Tibial nerve (tissue), 4 donors: Measurements from ENCODE around the gene GHDC.

ENCODE experiments used
- EP300 ChIP-seq, 2 donors: sonication (generic); formaldehyde crosslinking; IDR thresholded peaks; one replicate each; pipeline ENCODE4 v1.6.1; 2017; ENCODE audit warnings: antibody characterized with exemption in 2 of 2, mild to moderate bottlenecking in 1 of 2
- TF ChIP-seq, protein P1 (sequence below), 5 experiments: fragments of 200-600 bp in 3 of 5; fragments of 450-650 bp in 2 of 5; sonication (generic) in 3 of 5; IDR thresholded peaks; one replicate each; pipeline ENCODE4 v1.5.1; 2016 to 2019; ENCODE audit warnings: antibody characterized with exemption in 5 of 5, mild to moderate bottlenecking in 3 of 5, moderate library complexity in 2 of 5

DNA sequence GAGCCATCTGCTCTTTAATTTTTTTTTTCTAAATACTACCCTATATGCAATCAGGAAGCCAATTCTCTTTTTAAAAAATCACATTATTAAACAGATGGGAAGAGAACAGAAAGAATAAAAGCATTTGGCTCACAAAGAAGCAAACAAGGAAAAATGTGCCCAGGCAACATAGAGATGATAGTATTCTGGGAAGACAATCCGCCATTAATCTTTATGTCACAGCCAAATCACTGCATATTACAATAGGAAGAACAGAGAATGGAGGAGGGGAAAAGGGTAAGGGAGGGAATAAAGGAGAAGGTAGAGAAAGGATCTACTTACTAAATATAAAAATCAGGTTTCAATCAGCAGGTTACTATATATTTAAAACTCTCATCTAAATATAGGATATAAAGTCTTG lies 47.6 kb upstream of the GHDC start:
- no peak for TF ChIP-seq EP300 (IDR thresholded peaks at IDR 0.05)
- TF ChIP-seq, protein P1, sequence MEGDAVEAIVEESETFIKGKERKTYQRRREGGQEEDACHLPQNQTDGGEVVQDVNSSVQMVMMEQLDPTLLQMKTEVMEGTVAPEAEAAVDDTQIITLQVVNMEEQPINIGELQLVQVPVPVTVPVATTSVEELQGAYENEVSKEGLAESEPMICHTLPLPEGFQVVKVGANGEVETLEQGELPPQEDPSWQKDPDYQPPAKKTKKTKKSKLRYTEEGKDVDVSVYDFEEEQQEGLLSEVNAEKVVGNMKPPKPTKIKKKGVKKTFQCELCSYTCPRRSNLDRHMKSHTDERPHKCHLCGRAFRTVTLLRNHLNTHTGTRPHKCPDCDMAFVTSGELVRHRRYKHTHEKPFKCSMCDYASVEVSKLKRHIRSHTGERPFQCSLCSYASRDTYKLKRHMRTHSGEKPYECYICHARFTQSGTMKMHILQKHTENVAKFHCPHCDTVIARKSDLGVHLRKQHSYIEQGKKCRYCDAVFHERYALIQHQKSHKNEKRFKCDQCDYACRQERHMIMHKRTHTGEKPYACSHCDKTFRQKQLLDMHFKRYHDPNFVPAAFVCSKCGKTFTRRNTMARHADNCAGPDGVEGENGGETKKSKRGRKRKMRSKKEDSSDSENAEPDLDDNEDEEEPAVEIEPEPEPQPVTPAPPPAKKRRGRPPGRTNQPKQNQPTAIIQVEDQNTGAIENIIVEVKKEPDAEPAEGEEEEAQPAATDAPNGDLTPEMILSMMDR (IDR thresholded peaks at IDR 0.05) = no peak
